EL (cell line): Measurements from ENCODE around the gene CLDN4.
"Not testable (repeated sequence)": the region's sequence is repeated elsewhere in the genome, so short reads cannot be mapped to it uniquely, and the experiment has no call there.

Experiments used
- DNase-seq: peaks from one replicate; pipeline ENCODE4 v3.0.0-alpha.2; 2016

CLDN4 gene

GRCh38 chr7:73823873-73824592, 6.8 kb upstream of the CLDN4 start:
- DNase-seq: no peak

- DNase-seq: no peak
These were observed 5.8 kb upstream of the CLDN4 start for GRCh38 chr7:73824986-73825385.

GRCh38 chr7:73827567-73828106, 3.2 kb upstream of the CLDN4 start:
- peak; percentile 28 for DNase-seq

- peak; percentile 79 for DNase-seq
These were observed 2.5 kb upstream of the CLDN4 start for GRCh38 chr7:73828107-73828803.

GRCh38 chr7:73828972-73829371, 1.8 kb upstream of the CLDN4 start:
- DNase-seq: no peak

- no peak for DNase-seq
These were observed 1.3 kb upstream of the CLDN4 start for GRCh38 chr7:73829505-73829904.

GRCh38 chr7:73829921-73830680, 695 bp upstream of the CLDN4 start:
- DNase-seq: no peak

- no peak for DNase-seq
These were observed 713 bp downstream of the CLDN4 start for GRCh38 chr7:73831584-73831833.

- no peak for DNase-seq
These were observed 1.2 kb downstream of the CLDN4 start for GRCh38 chr7:73831834-73832651.

GRCh38 chr7:73832806-73833205, 2.0 kb downstream of the CLDN4 start:
- no peak for DNase-seq

- no peak for DNase-seq
These were observed 2.6 kb downstream of the CLDN4 start for GRCh38 chr7:73833251-73833919.

GRCh38 chr7:73834626-73835191, 3.9 kb downstream of the CLDN4 start:
- DNase-seq: no peak

- DNase-seq: not testable (repeated sequence)
These were observed 6.4 kb downstream of the CLDN4 start for GRCh38 chr7:73837167-73837566.

GRCh38 chr7:73838642-73839041, 7.8 kb downstream of the CLDN4 start:
- DNase-seq: no peak

- no peak for DNase-seq
These were observed 8.5 kb downstream of the CLDN4 start for GRCh38 chr7:73839290-73839689.

- DNase-seq: no peak
These were observed 9.2 kb downstream of the CLDN4 start for GRCh38 chr7:73839743-73840714.

- DNase-seq: no peak
These were observed 10.1 kb downstream of the CLDN4 start for GRCh38 chr7:73840715-73841379.

- DNase-seq: no peak
These were observed 10.9 kb downstream of the CLDN4 start for GRCh38 chr7:73841689-73842066.

- peak; percentile 93 for DNase-seq
These were observed 11.5 kb downstream of the CLDN4 start, which contains the start of gene METTL27 for GRCh38 chr7:73842067-73842976. Gene METTL27, minus strand, starts transcription at chr7:73842516. Its CDS starts 376 bp downstream, at chr7:73842140.
